Measurements from ENCODE around the gene GSG1. TPM values are rescaled to one million over a fixed set of nuclear protein-coding genes. Genes with fewer than 3 reads are reported as not detected.

GSG1 gene
- total RNA-seq, 1 experiment from 2014 or later, result 0.28 TPM

GRCh38 chr12:13124656-13125505, 21.4 kb upstream of the GSG1 start:
- TF ChIP-seq MXD4 (CRISPR knock-in tag; IDR thresholded peaks at IDR 0.05; ENCODE audit: borderline replicate concordance) (no peak), PREB (CRISPR knock-in tag; IDR thresholded peaks at IDR 0.05; ENCODE audit: borderline replicate concordance) (no peak), GRHL2 (CRISPR knock-in tag; IDR thresholded peaks at IDR 0.05; ENCODE audit: insufficient replicate concordance, severe bottlenecking) (no peak), ZNF263 (CRISPR knock-in tag; IDR thresholded peaks at IDR 0.05; ENCODE audit: low read depth) (no peak), CREB1 (CRISPR knock-in tag; IDR thresholded peaks at IDR 0.05) (no peak), ZNF281 (CRISPR knock-in tag; IDR thresholded peaks at IDR 0.05) (no peak), CBFB (CRISPR knock-in tag; IDR thresholded peaks at IDR 0.05; ENCODE audit: low read depth) (no peak), ZNF121 (CRISPR knock-in tag; IDR thresholded peaks at IDR 0.05) (no peak), ZNF317 (CRISPR knock-in tag; IDR thresholded peaks at IDR 0.05; ENCODE audit: borderline replicate concordance, low read depth) (no peak), FOXP1 (CRISPR knock-in tag; IDR thresholded peaks at IDR 0.05; ENCODE audit: borderline replicate concordance) (no peak), TEAD1 (CRISPR knock-in tag; IDR thresholded peaks at IDR 0.05) (no peak), ATF3 (CRISPR knock-in tag; conservative IDR thresholded peaks at IDR 0.05) (no peak), ATF1 (CRISPR knock-in tag; IDR thresholded peaks at IDR 0.05) (no peak), AR (CRISPR knock-in tag; IDR thresholded peaks at IDR 0.05) (no peak), ZNF425 (CRISPR knock-in tag; conservative IDR thresholded peaks at IDR 0.05) (no peak), ZNF532 (CRISPR knock-in tag; IDR thresholded peaks at IDR 0.05; ENCODE audit: borderline replicate concordance) (no peak), SMAD3 (CRISPR knock-in tag; IDR thresholded peaks at IDR 0.05; ENCODE audit: borderline replicate concordance) (no peak), SMAD4 (CRISPR knock-in tag; IDR thresholded peaks at IDR 0.05) (no peak), PRRX2 (CRISPR knock-in tag; IDR thresholded peaks at IDR 0.05) (no peak)
- ATAC-seq, result peak; percentile 41
- no peak for DNase-seq (ENCODE audit: low spot score)
- H3K4me1 Mint-ChIP-seq, result peaks cover 8% of the 10 kb centered on the region
- ChIA-PET CTCF (interaction anchor here (1.0 to 1.5 kb wide), 2 partner anchors 9 to 87 kb away, joined by 4 to 5 read pairs; no protein-coding TSS in a partner anchor), POLR2A (no interaction called here)
- no peaks in the 10 kb centered on the region for H3K9me3 Mint-ChIP-seq
- no peaks in the 10 kb centered on the region for H3K36me3 Mint-ChIP-seq
- H3K27ac Mint-ChIP-seq, result no peak overlapping the region
- no peaks in the 10 kb centered on the region for H3K27me3 Mint-ChIP-seq (ENCODE audit: low read depth)
- H3K4me3 Mint-ChIP-seq, result no peak overlapping the region

Data from WTC11 (cell line).